Smooth muscle cell (in vitro differentiated cells): ENCODE results near the gene CD109. TPM values are rescaled to one million over a fixed set of nuclear protein-coding genes. Genes with fewer than 3 reads are reported as not detected.
A peak's percentile ranks its signal among the peaks of the same experiment; 100 is the strongest.

ENCODE experiments used
- DNase-seq: peaks from one replicate; lab custom pipeline; 2025; ENCODE audit not compliant: unreplicated experiment; lab: John Stamatoyannopoulos, UW
- H2AFZ ChIP-seq: fragments of 200-600 bp; sonication (generic); 2 replicates; pipeline ENCODE4 v1.6.0; 2016; ENCODE audit warnings: antibody characterized with exemption, low read depth, mild to moderate bottlenecking
- H3F3A ChIP-seq: fragments of 200-600 bp; sonication (generic); 2 replicates; pipeline ENCODE4 v1.6.0; 2017; ENCODE audit warnings: antibody characterized with exemption, low read depth
- H3K27ac ChIP-seq: fragments of 200-600 bp; sonication (generic); 2 replicates; pipeline ENCODE4 v1.5.1; 2016; ENCODE audit warnings: low read depth, mild to moderate bottlenecking
- H3K27me3 ChIP-seq: fragments of 200-600 bp; sonication (generic); 2 replicates; pipeline ENCODE4 v1.6.1; 2016; ENCODE audit warnings: low read depth, mild to moderate bottlenecking
- H3K36me3 ChIP-seq: fragments of 200-600 bp; sonication (generic); 2 replicates; pipeline ENCODE4 v1.5.1; 2016; ENCODE audit warnings: low read depth
- H3K4me1 ChIP-seq: fragments of 200-600 bp; sonication (generic); 2 replicates; pipeline ENCODE4 v1.5.1; 2016; ENCODE audit warnings: low read depth
- H3K4me2 ChIP-seq: fragments of 200-600 bp; sonication (generic); 2 replicates; pipeline ENCODE4 v1.6.0; 2016; ENCODE audit warnings: mild to moderate bottlenecking
- H3K4me3 ChIP-seq: fragments of 200-600 bp; sonication (generic); 2 replicates; pipeline ENCODE4 v1.5.1; 2016; ENCODE audit warnings: mild to moderate bottlenecking
- H3K79me2 ChIP-seq: fragments of 200-600 bp; sonication (generic); 2 replicates; pipeline ENCODE4 v1.6.0; 2016; ENCODE audit warnings: low read depth, mild to moderate bottlenecking
- H3K9ac ChIP-seq: fragments of 200-600 bp; sonication (generic); 2 replicates; pipeline ENCODE4 v1.6.0; 2016; ENCODE audit warnings: low read depth
- H3K9me3 ChIP-seq: fragments of 200-600 bp; sonication (generic); replicated peaks from 2 replicates; pipeline ENCODE4 v1.5.1; 2016; ENCODE audit warnings: low read depth
- H4K20me1 ChIP-seq: fragments of 200-600 bp; sonication (generic); 2 replicates; pipeline ENCODE4 v1.6.0; 2016; ENCODE audit warnings: low read depth
- CTCF ChIP-seq: fragments of 200-600 bp; sonication (generic); IDR thresholded peaks from 2 replicates; pipeline ENCODE4 v1.5.1; 2017; ENCODE audit warnings: borderline replicate concordance, mild to moderate bottlenecking, antibody characterized with exemption; ENCODE audit not compliant: insufficient read depth, poor library complexity, severe bottlenecking
- WGBS: methylation state at CpG from one replicate; pipeline ENCODE4 v1.1.7; 2016; ENCODE audit warnings: low lambda C conversion rate; 5-methylcytosine and 5-hydroxymethylcytosine counted together
- polyA plus RNA-seq: library from polyadenylated mRNA; unstranded; fragments of >200 nt; fragmentation: Nextera tagmentation; extraction: Ambion mirVana; gene quantifications from 2 replicates; pipeline ENCODE4 v1.2.1, GENCODE V29; 2016
- total RNA-seq: library from RNA; depleted of rRNA; stranded (reverse); fragments of >200 nt; gene quantifications from 2 replicates; pipeline ENCODE4 v1.2.3, GENCODE V29; 2014

CD109 gene
- total and polyA plus RNA-seq, 2 experiments from 2014 or later: 7.7 to 28.0 TPM

DNA sequence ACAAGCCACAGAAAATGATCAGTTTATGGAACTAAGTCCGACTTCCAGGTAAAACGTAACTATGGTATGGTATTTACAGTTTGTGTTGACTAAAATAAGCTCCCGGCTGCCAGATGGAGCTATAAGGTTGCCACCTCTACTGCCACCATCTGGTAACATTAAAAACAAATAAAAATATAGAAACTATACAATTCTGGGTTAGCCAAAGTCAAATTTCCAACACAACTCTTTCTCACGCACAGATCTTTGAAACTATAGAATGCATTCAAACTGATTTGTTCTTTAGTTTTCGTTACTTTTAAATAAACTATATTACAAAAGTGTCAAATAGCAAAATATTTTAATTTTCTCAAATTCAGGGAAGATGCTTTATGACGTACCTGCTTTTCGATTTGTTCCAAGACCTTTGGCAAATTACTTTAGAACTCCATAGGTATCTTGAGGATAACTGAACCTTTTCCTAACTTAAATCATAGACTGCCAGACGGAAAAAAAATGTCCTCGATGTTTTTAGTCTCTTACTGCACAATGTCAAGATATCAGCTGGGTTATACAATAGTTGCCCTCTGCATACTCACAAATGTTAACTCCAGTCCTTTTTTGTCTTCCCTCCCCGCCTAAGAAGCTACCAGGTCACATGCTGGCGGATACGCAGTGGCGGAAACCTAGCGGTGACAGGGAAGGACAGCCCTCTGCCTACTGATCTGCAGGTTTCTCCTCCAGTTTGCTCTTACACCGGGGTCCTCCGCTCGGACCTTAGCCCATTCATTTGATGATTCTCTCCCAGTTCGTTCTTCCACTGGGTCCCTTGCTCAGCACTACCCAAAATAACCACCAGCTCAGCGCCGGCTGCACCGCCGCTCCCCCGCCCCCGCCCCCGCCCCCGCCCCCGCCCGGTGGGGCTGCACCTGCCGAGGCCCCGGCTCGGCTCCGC, 43.1 kb upstream of the CD109 start:
- Histone ChIP-seq H4K20me1 (peaks cover 9% of the 10 kb centered on the region), H3K9me3 (no peaks in the 10 kb centered on the region), H3K27ac (peak overlapping the region; percentile 88), H3K9ac (peak overlapping the region; percentile 97), H3K36me3 (no peaks in the 10 kb centered on the region), H2AFZ (peak overlapping the region; percentile 83), H3F3A (no peaks in the 10 kb centered on the region), H3K27me3 (no peaks in the 10 kb centered on the region), H3K4me3 (peak overlapping the region; percentile 99), H3K4me1 (peaks cover 11% of the 10 kb centered on the region), H3K79me2 (peaks cover 20% of the 10 kb centered on the region), H3K4me2 (peak overlapping the region; percentile 90)
- peak; percentile 25 for DNase-seq
- TF ChIP-seq CTCF: peak; percentile 37
- WGBS: 9% methylated on average over 19 of the region's 32 CpGs

DNA sequence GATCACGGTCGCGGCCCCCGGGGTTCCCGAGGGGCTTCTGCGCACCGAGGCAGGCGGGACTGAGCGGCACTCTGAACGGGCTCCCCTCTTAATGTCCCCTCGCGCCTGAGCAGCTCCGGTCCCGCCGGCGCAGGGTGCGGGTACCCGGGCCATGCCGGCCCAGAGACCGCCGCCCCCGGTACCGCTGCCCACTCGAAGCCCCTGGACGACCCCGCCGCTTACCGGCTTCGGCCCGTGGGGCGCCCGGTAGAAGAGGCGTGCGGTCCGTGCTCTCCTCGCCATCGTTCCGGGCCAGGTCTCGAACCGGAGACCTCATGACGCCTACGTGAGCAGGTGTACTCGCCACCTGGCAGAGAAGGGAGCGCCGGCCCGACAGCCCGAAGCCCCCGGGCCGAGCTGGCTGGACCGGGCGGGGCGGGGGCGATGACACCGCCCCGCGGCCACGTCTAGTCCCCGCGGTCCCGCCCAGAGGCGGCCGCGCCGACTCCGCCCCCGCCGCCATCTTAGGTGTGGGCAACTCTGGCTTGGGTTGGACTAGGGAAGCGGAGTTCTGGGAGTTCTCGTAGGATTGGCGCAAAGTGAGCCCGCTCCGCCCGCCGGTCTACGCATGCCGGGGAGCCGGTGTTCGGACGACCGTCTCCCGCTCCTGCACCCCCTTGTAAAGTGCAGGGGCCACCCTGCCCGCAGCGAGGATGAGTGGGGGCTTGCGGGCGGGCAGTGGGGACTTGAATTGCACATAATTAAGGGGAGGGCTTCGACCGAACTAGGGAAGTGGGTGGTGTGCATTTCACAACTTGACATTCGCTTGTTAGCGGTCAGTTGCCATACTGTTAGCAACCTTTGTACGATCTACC, 42.2 kb upstream of the CD109 start, which contains the start of gene SLC17A5:
Gene SLC17A5, minus strand, starts transcription at position 422 of the 854 bp plus-strand sequence. Its CDS starts 106 bp downstream, at position 316.
- 1% methylated on average over 75 of the region's 90 CpGs for WGBS
- Histone ChIP-seq H4K20me1 (peaks cover 9% of the 10 kb centered on the region), H2AFZ (peak within 1 kb of the TSS; percentile 100), H3K36me3 (no peaks in the 10 kb centered on the region), H3K9me3 (no peaks in the 10 kb centered on the region), H3F3A (no peaks in the 10 kb centered on the region), H3K4me3 (peak within 1 kb of the TSS; percentile 99), H3K4me2 (peak within 1 kb of the TSS; percentile 90), H3K27me3 (no peaks in the 10 kb centered on the region), H3K79me2 (peaks cover 20% of the 10 kb centered on the region), H3K27ac (peak within 1 kb of the TSS; percentile 88), H3K9ac (peak within 1 kb of the TSS; percentile 97), H3K4me1 (peaks cover 11% of the 10 kb centered on the region)
- TF ChIP-seq CTCF: no peak
- peak; percentile 77 for DNase-seq

GRCh38 chr6:73655341-73655917, 40.6 kb upstream of the CD109 start:
- no peak for TF ChIP-seq CTCF
- no peak overlapping the region for H3K4me2 ChIP-seq
- no peaks in the 10 kb centered on the region for H3K27me3 ChIP-seq
- H3K27ac ChIP-seq: no peak overlapping the region
- H2AFZ ChIP-seq: no peak overlapping the region
- H3K36me3 ChIP-seq: no peaks in the 10 kb centered on the region
- peaks cover 11% of the 10 kb centered on the region for H3K4me1 ChIP-seq
- peaks cover 9% of the 10 kb centered on the region for H4K20me1 ChIP-seq
- 95% methylated on average over 2 of the region's 2 CpGs for whole genome bisulfite sequencing
- H3K9ac ChIP-seq: no peak overlapping the region
- no peaks in the 10 kb centered on the region for H3F3A ChIP-seq
- H3K79me2 ChIP-seq: peaks cover 20% of the 10 kb centered on the region
- no peak for DNase-seq
- H3K4me3 ChIP-seq: no peak overlapping the region
- H3K9me3 ChIP-seq: no peaks in the 10 kb centered on the region
